ENCODE data around the gene CARD10. TPM values are rescaled to one million over a fixed set of nuclear protein-coding genes. Genes with fewer than 3 reads are reported as not detected.

The CARD10 gene
- total RNA-seq, 1 donor from 2014 or later, result 5.7 TPM

- peak overlapping the region; percentile 58 for H3K27ac ChIP-seq (ENCODE audit: low read depth, low read length)
- peaks cover 9 to 26% (median 20%) of the 10 kb centered on the region in 3 donors for H3K27me3 ChIP-seq (ENCODE audit: control insufficient read depth in 3 of 3, insufficient read depth in 3 of 3, low read length in 3 of 3)
- H3K4me3 ChIP-seq (ENCODE audit: low read length in 3 of 3), result peak overlapping the region; percentile 49 to 64 (median 51)
- no peaks in the 10 kb centered on the region for H3K9me3 ChIP-seq (ENCODE audit: control insufficient read depth in 3 of 3, low read length in 3 of 3)
- H3K4me1 ChIP-seq (ENCODE audit: control insufficient read depth in 3 of 3, insufficient read depth in 3 of 3, low read length in 3 of 3), result peaks cover 16 to 30% (median 23%) of the 10 kb centered on the region in 3 donors
- no peaks in the 10 kb centered on the region for H3K36me3 ChIP-seq (ENCODE audit: control insufficient read depth in 3 of 3, insufficient read depth in 3 of 3, low read length in 3 of 3)
- H3K9ac ChIP-seq (ENCODE audit: low read depth in 1 of 3, low read length in 3 of 3), result peak overlapping the region in 2 of 3 donors; percentile 23 to 60
Measured at GRCh38 chr22:37484480-37485394, 34.5 kb downstream of the CARD10 start.

- Histone ChIP-seq H3K27ac (ENCODE audit: low read depth, low read length) (no peak overlapping the region), H3K9ac (ENCODE audit: low read depth in 1 of 3, low read length in 3 of 3) (peak overlapping the region in 1 of 3 donors; percentile 25), H3K4me3 (ENCODE audit: low read length in 3 of 3) (no peak overlapping the region), H3K9me3 (ENCODE audit: control insufficient read depth in 3 of 3, low read length in 3 of 3) (no peaks in the 10 kb centered on the region), H3K36me3 (ENCODE audit: control insufficient read depth in 3 of 3, insufficient read depth in 3 of 3, low read length in 3 of 3) (no peaks in the 10 kb centered on the region), H3K27me3 (ENCODE audit: control insufficient read depth in 3 of 3, insufficient read depth in 3 of 3, low read length in 3 of 3) (peaks cover 11 to 25% (median 23%) of the 10 kb centered on the region in 3 donors), H3K4me1 (ENCODE audit: control insufficient read depth in 3 of 3, insufficient read depth in 3 of 3, low read length in 3 of 3) (peaks cover 16 to 30% (median 23%) of the 10 kb centered on the region in 3 donors)
Measured at GRCh38 chr22:37483050-37483449, 36.2 kb downstream of the CARD10 start.

GRCh38 chr22:37482244-37482643 lies 37.0 kb downstream of the CARD10 start:
- Histone ChIP-seq H3K27me3 (ENCODE audit: control insufficient read depth in 3 of 3, insufficient read depth in 3 of 3, low read length in 3 of 3) (peaks cover 12 to 25% (median 23%) of the 10 kb centered on the region in 3 donors), H3K36me3 (ENCODE audit: control insufficient read depth in 3 of 3, insufficient read depth in 3 of 3, low read length in 3 of 3) (no peaks in the 10 kb centered on the region), H3K9ac (ENCODE audit: low read depth in 1 of 3, low read length in 3 of 3) (no peak overlapping the region), H3K27ac (ENCODE audit: low read depth, low read length) (no peak overlapping the region), H3K4me1 (ENCODE audit: control insufficient read depth in 3 of 3, insufficient read depth in 3 of 3, low read length in 3 of 3) (peaks cover 16 to 30% (median 23%) of the 10 kb centered on the region in 3 donors), H3K9me3 (ENCODE audit: control insufficient read depth in 3 of 3, low read length in 3 of 3) (no peaks in the 10 kb centered on the region), H3K4me3 (ENCODE audit: low read length in 3 of 3) (no peak overlapping the region)

- Histone ChIP-seq H3K4me3 (ENCODE audit: low read length in 3 of 3) (no peak overlapping the region), H3K27me3 (ENCODE audit: control insufficient read depth in 3 of 3, insufficient read depth in 3 of 3, low read length in 3 of 3) (peaks cover 12 to 28% (median 24%) of the 10 kb centered on the region in 3 donors), H3K36me3 (ENCODE audit: control insufficient read depth in 3 of 3, insufficient read depth in 3 of 3, low read length in 3 of 3) (no peaks in the 10 kb centered on the region), H3K9me3 (ENCODE audit: control insufficient read depth in 3 of 3, low read length in 3 of 3) (no peaks in the 10 kb centered on the region), H3K4me1 (ENCODE audit: control insufficient read depth in 3 of 3, insufficient read depth in 3 of 3, low read length in 3 of 3) (peaks cover 11 to 24% (median 18%) of the 10 kb centered on the region in 3 donors), H3K9ac (ENCODE audit: low read depth in 1 of 3, low read length in 3 of 3) (no peak overlapping the region), H3K27ac (ENCODE audit: low read depth, low read length) (no peak overlapping the region)
Measured at GRCh38 chr22:37481347-37481907, 37.8 kb downstream of the CARD10 start.

GRCh38 chr22:37480387-37481346 lies 38.5 kb downstream of the CARD10 start:
- Histone ChIP-seq H3K9me3 (ENCODE audit: control insufficient read depth in 3 of 3, low read length in 3 of 3) (no peaks in the 10 kb centered on the region), H3K27me3 (ENCODE audit: control insufficient read depth in 3 of 3, insufficient read depth in 3 of 3, low read length in 3 of 3) (peaks cover 12 to 24% (median 22%) of the 10 kb centered on the region in 3 donors), H3K9ac (ENCODE audit: low read depth in 1 of 3, low read length in 3 of 3) (no peak overlapping the region), H3K4me3 (ENCODE audit: low read length in 3 of 3) (no peak overlapping the region), H3K36me3 (ENCODE audit: control insufficient read depth in 3 of 3, insufficient read depth in 3 of 3, low read length in 3 of 3) (no peaks in the 10 kb centered on the region), H3K4me1 (ENCODE audit: control insufficient read depth in 3 of 3, insufficient read depth in 3 of 3, low read length in 3 of 3) (peaks cover 10 to 18% (median 16%) of the 10 kb centered on the region in 3 donors), H3K27ac (ENCODE audit: low read depth, low read length) (no peak overlapping the region)

GRCh38 chr22:37479196-37479595 lies 40.0 kb downstream of the CARD10 start:
- Histone ChIP-seq H3K36me3 (ENCODE audit: control insufficient read depth in 3 of 3, insufficient read depth in 3 of 3, low read length in 3 of 3) (no peaks in the 10 kb centered on the region), H3K27ac (ENCODE audit: low read depth, low read length) (no peak overlapping the region), H3K27me3 (ENCODE audit: control insufficient read depth in 3 of 3, insufficient read depth in 3 of 3, low read length in 3 of 3) (peaks cover 8 to 20% (median 16%) of the 10 kb centered on the region in 3 donors), H3K4me1 (ENCODE audit: control insufficient read depth in 3 of 3, insufficient read depth in 3 of 3, low read length in 3 of 3) (peaks cover 9 to 15% (median 13%) of the 10 kb centered on the region in 3 donors), H3K9me3 (ENCODE audit: control insufficient read depth in 3 of 3, low read length in 3 of 3) (no peaks in the 10 kb centered on the region), H3K9ac (ENCODE audit: low read depth in 1 of 3, low read length in 3 of 3) (no peak overlapping the region), H3K4me3 (ENCODE audit: low read length in 3 of 3) (no peak overlapping the region)

- Histone ChIP-seq H3K4me1 (ENCODE audit: control insufficient read depth in 3 of 3, insufficient read depth in 3 of 3, low read length in 3 of 3) (no peaks in the 10 kb centered on the region), H3K9me3 (ENCODE audit: control insufficient read depth in 3 of 3, low read length in 3 of 3) (no peaks in the 10 kb centered on the region), H3K36me3 (ENCODE audit: control insufficient read depth in 3 of 3, insufficient read depth in 3 of 3, low read length in 3 of 3) (peaks cover 0 to 3% (median 0%) of the 10 kb centered on the region in 3 donors), H3K27ac (ENCODE audit: low read depth, low read length) (no peak overlapping the region), H3K27me3 (ENCODE audit: control insufficient read depth in 3 of 3, insufficient read depth in 3 of 3, low read length in 3 of 3) (peaks cover 13 to 32% (median 24%) of the 10 kb centered on the region in 3 donors), H3K9ac (ENCODE audit: low read depth in 1 of 3, low read length in 3 of 3) (no peak overlapping the region), H3K4me3 (ENCODE audit: low read length in 3 of 3) (no peak overlapping the region)
Measured at GRCh38 chr22:37476389-37477329, 42.6 kb downstream of the CARD10 start.

GRCh38 chr22:37474447-37475090 lies 44.6 kb downstream of the CARD10 start:
- H3K36me3 ChIP-seq (ENCODE audit: control insufficient read depth in 3 of 3, insufficient read depth in 3 of 3, low read length in 3 of 3), result peaks cover 0 to 3% (median 0%) of the 10 kb centered on the region in 3 donors
- H3K4me3 ChIP-seq (ENCODE audit: low read length in 3 of 3), result no peak overlapping the region
- H3K9me3 ChIP-seq (ENCODE audit: control insufficient read depth in 3 of 3, low read length in 3 of 3), result no peaks in the 10 kb centered on the region
- H3K4me1 ChIP-seq (ENCODE audit: control insufficient read depth in 3 of 3, insufficient read depth in 3 of 3, low read length in 3 of 3), result no peaks in the 10 kb centered on the region
- H3K27me3 ChIP-seq (ENCODE audit: control insufficient read depth in 3 of 3, insufficient read depth in 3 of 3, low read length in 3 of 3), result peaks cover 15 to 34% (median 27%) of the 10 kb centered on the region in 3 donors
- no peak overlapping the region for H3K9ac ChIP-seq (ENCODE audit: low read depth in 1 of 3, low read length in 3 of 3)
- no peak overlapping the region for H3K27ac ChIP-seq (ENCODE audit: low read depth, low read length)
